ENCODE results near the gene DUSP9.
"Not testable (repeated sequence)": the region's sequence is repeated elsewhere in the genome, so short reads cannot be mapped to it uniquely, and the experiment has no call there.

The DUSP9 gene

DNA sequence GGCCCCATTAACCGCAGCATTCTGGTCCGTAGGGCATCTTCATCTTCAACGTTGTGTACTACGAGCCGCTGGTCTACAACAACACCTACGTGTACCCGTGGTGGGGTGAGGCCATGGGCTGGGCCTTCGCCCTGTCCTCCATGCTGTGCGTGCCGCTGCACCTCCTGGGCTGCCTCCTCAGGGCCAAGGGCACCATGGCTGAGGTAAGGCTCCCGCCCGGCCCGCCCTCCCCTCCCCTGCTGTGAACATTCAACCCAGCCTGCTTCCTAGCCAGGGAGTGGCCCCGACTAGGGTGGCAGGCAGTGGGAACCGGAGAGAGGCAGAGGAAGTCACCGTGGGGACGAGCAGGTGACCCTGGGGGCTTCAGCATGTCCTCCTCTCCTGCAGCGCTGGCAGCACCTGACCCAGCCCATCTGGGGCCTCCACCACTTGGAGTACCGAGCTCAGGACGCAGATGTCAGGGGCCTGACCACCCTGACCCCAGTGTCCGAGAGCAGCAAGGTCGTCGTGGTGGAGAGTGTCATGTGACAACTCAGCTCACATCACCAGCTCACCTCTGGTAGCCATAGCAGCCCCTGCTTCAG is 47.8 kb downstream of the DUSP9 start:
- no peak overlapping the region for H3K4me3 ChIP-seq (ENCODE audit: low read depth, low read length)
- TF ChIP-seq, protein P1, sequence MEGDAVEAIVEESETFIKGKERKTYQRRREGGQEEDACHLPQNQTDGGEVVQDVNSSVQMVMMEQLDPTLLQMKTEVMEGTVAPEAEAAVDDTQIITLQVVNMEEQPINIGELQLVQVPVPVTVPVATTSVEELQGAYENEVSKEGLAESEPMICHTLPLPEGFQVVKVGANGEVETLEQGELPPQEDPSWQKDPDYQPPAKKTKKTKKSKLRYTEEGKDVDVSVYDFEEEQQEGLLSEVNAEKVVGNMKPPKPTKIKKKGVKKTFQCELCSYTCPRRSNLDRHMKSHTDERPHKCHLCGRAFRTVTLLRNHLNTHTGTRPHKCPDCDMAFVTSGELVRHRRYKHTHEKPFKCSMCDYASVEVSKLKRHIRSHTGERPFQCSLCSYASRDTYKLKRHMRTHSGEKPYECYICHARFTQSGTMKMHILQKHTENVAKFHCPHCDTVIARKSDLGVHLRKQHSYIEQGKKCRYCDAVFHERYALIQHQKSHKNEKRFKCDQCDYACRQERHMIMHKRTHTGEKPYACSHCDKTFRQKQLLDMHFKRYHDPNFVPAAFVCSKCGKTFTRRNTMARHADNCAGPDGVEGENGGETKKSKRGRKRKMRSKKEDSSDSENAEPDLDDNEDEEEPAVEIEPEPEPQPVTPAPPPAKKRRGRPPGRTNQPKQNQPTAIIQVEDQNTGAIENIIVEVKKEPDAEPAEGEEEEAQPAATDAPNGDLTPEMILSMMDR (IDR thresholded peaks at IDR 0.05; ENCODE audit: low read depth, low read length), result no peak

DNA sequence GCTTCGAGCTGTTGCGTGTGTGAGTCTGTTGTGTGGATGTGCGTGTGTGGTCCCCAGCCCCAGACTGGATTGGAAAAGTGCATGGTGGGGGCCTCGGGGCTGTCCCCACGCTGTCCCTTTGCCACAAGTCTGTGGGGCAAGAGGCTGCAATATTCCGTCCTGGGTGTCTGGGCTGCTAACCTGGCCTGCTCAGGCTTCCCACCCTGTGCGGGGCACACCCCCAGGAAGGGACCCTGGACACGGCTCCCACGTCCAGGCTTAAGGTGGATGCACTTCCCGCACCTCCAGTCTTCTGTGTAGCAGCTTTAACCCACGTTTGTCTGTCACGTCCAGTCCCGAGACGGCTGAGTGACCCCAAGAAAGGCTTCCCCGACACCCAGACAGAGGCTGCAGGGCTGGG is 49.1 kb downstream of the DUSP9 start:
- H3K4me3 ChIP-seq (ENCODE audit: low read depth, low read length), result no peak overlapping the region
- TF ChIP-seq, protein P1 (IDR thresholded peaks at IDR 0.05; ENCODE audit: low read depth, low read length), result no peak

GRCh38 chrX:153696538-153696937 is 49.5 kb downstream of the DUSP9 start:
- not testable (repeated sequence) for H3K4me3 ChIP-seq (ENCODE audit: low read depth, low read length)

DNA sequence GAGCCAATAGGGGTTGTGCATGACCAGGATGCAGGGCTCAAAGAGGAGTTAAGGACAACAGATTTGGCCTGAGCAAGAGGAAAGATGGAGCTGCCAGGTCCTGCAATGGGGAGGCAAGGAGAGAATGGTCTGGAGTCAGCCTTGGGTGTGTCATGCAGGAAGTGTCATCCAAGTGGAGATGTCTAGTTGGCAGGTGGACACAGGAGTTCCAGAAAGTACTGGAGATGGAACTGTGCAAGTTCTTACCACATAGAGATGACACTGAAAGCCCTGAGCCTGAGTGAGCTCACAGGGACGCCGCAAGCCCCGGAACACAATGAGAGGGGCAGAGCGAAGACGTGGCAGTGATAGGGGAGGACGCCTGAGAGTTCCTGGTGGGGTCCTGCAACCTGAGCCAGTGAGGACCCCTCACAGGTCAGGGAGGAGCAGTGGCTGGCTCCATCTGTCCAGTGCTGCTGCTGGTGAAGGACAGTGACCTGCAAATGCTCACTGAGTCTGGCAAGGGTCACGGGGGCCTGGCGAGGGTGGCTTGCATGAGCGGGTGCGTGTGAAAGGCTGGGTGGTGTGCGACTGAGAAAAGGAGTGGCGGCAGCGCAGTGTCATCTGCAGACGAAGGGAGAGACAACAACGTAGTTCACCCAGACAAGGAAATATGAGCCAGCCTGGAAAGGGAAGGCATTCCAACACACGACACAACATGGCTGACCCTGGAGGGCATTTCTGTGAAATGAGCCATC is 50.2 kb downstream of the DUSP9 start:
- H3K4me3 ChIP-seq (ENCODE audit: low read depth, low read length), result not testable (repeated sequence)

- no peak overlapping the region for H3K4me3 ChIP-seq (ENCODE audit: low read depth, low read length)
- TF ChIP-seq, protein P1 (IDR thresholded peaks at IDR 0.05; ENCODE audit: low read depth, low read length), result no peak
Measured at GRCh38 chrX:153697924-153698865, 51.2 kb downstream of the DUSP9 start.

- not testable (repeated sequence) for H3K4me3 ChIP-seq (ENCODE audit: low read depth, low read length)
Measured at GRCh38 chrX:153699210-153699783, 52.3 kb downstream of the DUSP9 start.

DNA sequence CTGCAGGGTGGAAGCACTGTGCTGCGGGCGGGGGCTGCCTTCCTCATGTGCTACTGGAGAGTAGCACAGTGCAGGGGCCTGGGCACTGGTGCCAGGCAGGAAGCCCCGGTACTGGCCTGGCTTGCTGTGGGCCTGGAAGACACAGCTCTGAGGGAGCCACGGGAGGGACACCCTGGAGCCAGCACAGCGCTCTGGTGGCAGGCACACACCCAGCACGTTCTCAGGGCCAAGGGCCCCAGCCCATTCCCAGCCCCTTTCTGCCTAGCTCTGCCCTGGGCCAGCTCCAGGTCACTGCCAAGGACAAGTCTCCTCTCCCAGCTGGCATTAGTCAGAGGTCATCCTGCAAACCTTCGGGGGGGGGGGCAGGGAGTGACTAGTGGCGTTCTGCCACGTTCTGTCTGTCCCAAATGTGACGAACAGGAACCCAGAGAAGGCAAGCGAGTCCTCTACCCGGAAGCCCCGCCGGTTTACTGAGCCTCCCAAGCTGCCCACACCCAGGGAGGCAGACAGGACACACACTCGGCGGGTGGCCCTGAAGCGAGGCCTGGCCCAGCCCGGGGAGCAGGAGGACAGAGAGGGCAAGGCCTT is 52.9 kb downstream of the DUSP9 start:
- not testable (repeated sequence) for H3K4me3 ChIP-seq (ENCODE audit: low read depth, low read length)

GRCh38 chrX:153700376-153700945 is 53.5 kb downstream of the DUSP9 start:
- no peak overlapping the region for H3K4me3 ChIP-seq (ENCODE audit: low read depth, low read length)
- TF ChIP-seq, protein P1 (IDR thresholded peaks at IDR 0.05; ENCODE audit: low read depth, low read length), result no peak
